WTC11 (cell line): ENCODE results near the gene HYAL1. TPM values are rescaled to one million over a fixed set of nuclear protein-coding genes. Genes with fewer than 3 reads are reported as not detected.

ENCODE experiments used
- ATAC-seq: fragments of 200-7000 bp; cut with Tn5 transposase; 2 replicates; pipeline ENCODE4 v1.10.0; 2021; ENCODE audit warnings: mild to moderate bottlenecking, moderate library complexity
- CTCF ChIA-PET: fragments of 300-600 bp; sonication (Branson Sonifier 250); formaldehyde crosslinking; loops from one replicate; lab custom pipeline; 2021; ENCODE audit warnings: antibody characterized with exemption; lab: Charles Lee
- POLR2A ChIA-PET: fragments of 350-600 bp; sonication (Branson Sonifier 250); formaldehyde crosslinking; loops from one replicate; lab custom pipeline; 2021; ENCODE audit warnings: antibody characterized with exemption; lab: Charles Lee
- DNase-seq: peaks from one replicate; pipeline ENCODE4 v3.0.0; 2021; ENCODE audit warnings: low spot score
- H3K27ac Mint-ChIP-seq: 2 replicates; pipeline ENCODE4 v1.8.0; 2021; ENCODE audit warnings: mixed read lengths
- H3K27me3 Mint-ChIP-seq: 2 replicates; pipeline ENCODE4 v1.8.0; 2021; ENCODE audit warnings: low read depth, mild to moderate bottlenecking, moderate library complexity, mixed read lengths
- H3K36me3 Mint-ChIP-seq: 2 replicates; pipeline ENCODE4 v1.8.0; 2021; ENCODE audit warnings: mixed read lengths
- H3K4me1 Mint-ChIP-seq: 2 replicates; pipeline ENCODE4 v1.8.0; 2022; ENCODE audit warnings: mixed read lengths
- H3K4me3 Mint-ChIP-seq: 2 replicates; pipeline ENCODE4 v1.8.0; 2021; ENCODE audit warnings: mild to moderate bottlenecking, moderate library complexity, mixed read lengths
- H3K9me3 Mint-ChIP-seq: 2 replicates; pipeline ENCODE4 v1.8.0; 2021; ENCODE audit warnings: mixed read lengths
- ATF6 ChIP-seq: sonication (generic); formaldehyde crosslinking; IDR thresholded peaks from 2 replicates; pipeline ENCODE4 v1.8.1; 2023; ENCODE audit warnings: mild to moderate bottlenecking, missing genetic modification reagents
- CREM ChIP-seq: sonication (generic); formaldehyde crosslinking; IDR thresholded peaks from 2 replicates; pipeline ENCODE4 v1.8.1; 2022; ENCODE audit warnings: mild to moderate bottlenecking, missing genetic modification reagents, moderate library complexity
- CTCF ChIP-seq: fragments of 200-600 bp; IDR thresholded peaks from 2 replicates; pipeline ENCODE4 v1.8.0; 2022; ENCODE audit warnings: antibody characterized with exemption
- FOXJ3 ChIP-seq: sonication (generic); formaldehyde crosslinking; IDR thresholded peaks from 2 replicates; pipeline ENCODE4 v1.9.0; 2021; ENCODE audit warnings: missing genetic modification reagents, mild to moderate bottlenecking, borderline replicate concordance
- FOXK1 ChIP-seq: sonication (generic); formaldehyde crosslinking; IDR thresholded peaks from 2 replicates; pipeline ENCODE4 v1.8.0; 2022; ENCODE audit warnings: mild to moderate bottlenecking, moderate library complexity, missing genetic modification reagents
- HMGA2 ChIP-seq: fragments of 250-450 bp; sonication (Bioruptor Pico); IDR thresholded peaks from 2 replicates; pipeline ENCODE4 v1.4.0; 2021; ENCODE audit warnings: mild to moderate bottlenecking, moderate library complexity
- HMGXB4 ChIP-seq: sonication (generic); formaldehyde crosslinking; IDR thresholded peaks from 2 replicates; pipeline ENCODE4 v1.8.1; 2023; ENCODE audit warnings: mild to moderate bottlenecking, moderate library complexity, missing genetic modification reagents
- MXD4 ChIP-seq: fragments of 250-450 bp; sonication (Bioruptor Pico); IDR thresholded peaks from 2 replicates; pipeline ENCODE4 v1.8.0; 2021; ENCODE audit warnings: mild to moderate bottlenecking, moderate library complexity, borderline replicate concordance
- OVOL2 ChIP-seq: fragments of 250-450 bp; sonication (Bioruptor Pico); IDR thresholded peaks from 2 replicates; pipeline ENCODE4 v1.9.0; 2021; ENCODE audit warnings: mild to moderate bottlenecking, borderline replicate concordance
- RELA ChIP-seq: sonication (generic); formaldehyde crosslinking; IDR thresholded peaks from 2 replicates; pipeline ENCODE4 v1.8.1; 2022; ENCODE audit warnings: missing genetic modification reagents, mild to moderate bottlenecking, borderline replicate concordance
- RORB ChIP-seq: fragments of 250-450 bp; sonication (Bioruptor Pico); IDR thresholded peaks from 2 replicates; pipeline ENCODE4 v1.9.0; 2021; ENCODE audit warnings: mild to moderate bottlenecking
- SOX15 ChIP-seq: fragments of 250-450 bp; sonication (Bioruptor Pico); IDR thresholded peaks from 2 replicates; pipeline ENCODE4 v1.9.0; 2021; ENCODE audit warnings: mild to moderate bottlenecking
- SP1 ChIP-seq: sonication (generic); formaldehyde crosslinking; conservative IDR thresholded peaks from 2 replicates; pipeline ENCODE4 v1.8.1; 2022; ENCODE audit warnings: missing genetic modification reagents
- TP53 ChIP-seq: sonication (generic); formaldehyde crosslinking; IDR thresholded peaks from 2 replicates; pipeline ENCODE4 v1.8.1; 2023; ENCODE audit warnings: mild to moderate bottlenecking, missing genetic modification reagents
- total RNA-seq: library from RNA; stranded (reverse); gene quantifications from 3 replicates; pipeline ENCODE4 v1.2.3, GENCODE V29; 2021
- TF ChIP-seq, protein P1 (sequence below): sonication (generic); formaldehyde crosslinking; conservative IDR thresholded peaks from 2 replicates; pipeline ENCODE4 v1.8.1; 2023; ENCODE audit warnings: mild to moderate bottlenecking, low read depth, missing genetic modification reagents, moderate library complexity
- TF ChIP-seq, protein P2 (sequence below): sonication (generic); formaldehyde crosslinking; IDR thresholded peaks from 2 replicates; pipeline ENCODE4 v1.8.1; 2023; ENCODE audit warnings: mild to moderate bottlenecking, missing genetic modification reagents
- TF ChIP-seq, protein P3 (sequence below): sonication (generic); formaldehyde crosslinking; IDR thresholded peaks from 2 replicates; pipeline ENCODE4 v1.8.0; 2023; ENCODE audit warnings: missing genetic modification reagents, mild to moderate bottlenecking, borderline replicate concordance
- TF ChIP-seq, protein P4 (sequence below): sonication (generic); formaldehyde crosslinking; IDR thresholded peaks from 2 replicates; pipeline ENCODE4 v1.8.0; 2023; ENCODE audit warnings: missing genetic modification reagents
- TF ChIP-seq, protein P5 (sequence below): sonication (generic); formaldehyde crosslinking; IDR thresholded peaks from 2 replicates; pipeline ENCODE4 v1.8.1; 2022; ENCODE audit warnings: missing genetic modification reagents, borderline replicate concordance

The HYAL1 gene
- total RNA-seq, 1 experiment from 2014 or later = 3.4 TPM

GRCh38 chr3:50327129-50327528 is 23.8 kb upstream of the HYAL1 start:
- H3K27me3 Mint-ChIP-seq = no peaks in the 10 kb centered on the region
- ChIA-PET CTCF (interaction anchor here (1.3 to 1.7 kb wide), 5 partner anchors 10 to 223 kb away, joined by 3 to 23 read pairs (median 10); partner anchors contain the start of gene HYAL1), POLR2A (interaction anchor here (1.1 to 1.7 kb wide), 3 partner anchors 10 to 52 kb away, joined by 3 to 21 read pairs (median 3); partner anchors contain the start of gene HYAL1)
- peaks cover 30% of the 10 kb centered on the region for H3K4me1 Mint-ChIP-seq
- no peak for ATAC-seq
- H3K36me3 Mint-ChIP-seq = peaks cover 26% of the 10 kb centered on the region
- H3K9me3 Mint-ChIP-seq = no peaks in the 10 kb centered on the region
- no peak overlapping the region for H3K27ac Mint-ChIP-seq
- peak overlapping the region; percentile 84 for H3K4me3 Mint-ChIP-seq
- no peak for TF ChIP-seq CREM (CRISPR knock-in tag)
- no peak for TF ChIP-seq OVOL2 (CRISPR knock-in tag)
- TF ChIP-seq FOXK1 (CRISPR knock-in tag) = no peak
- no peak for TF ChIP-seq ATF6
- TF ChIP-seq HMGA2 (CRISPR knock-in tag) = no peak
- TF ChIP-seq SOX15 (CRISPR knock-in tag) = no peak
- TF ChIP-seq, protein P1, sequence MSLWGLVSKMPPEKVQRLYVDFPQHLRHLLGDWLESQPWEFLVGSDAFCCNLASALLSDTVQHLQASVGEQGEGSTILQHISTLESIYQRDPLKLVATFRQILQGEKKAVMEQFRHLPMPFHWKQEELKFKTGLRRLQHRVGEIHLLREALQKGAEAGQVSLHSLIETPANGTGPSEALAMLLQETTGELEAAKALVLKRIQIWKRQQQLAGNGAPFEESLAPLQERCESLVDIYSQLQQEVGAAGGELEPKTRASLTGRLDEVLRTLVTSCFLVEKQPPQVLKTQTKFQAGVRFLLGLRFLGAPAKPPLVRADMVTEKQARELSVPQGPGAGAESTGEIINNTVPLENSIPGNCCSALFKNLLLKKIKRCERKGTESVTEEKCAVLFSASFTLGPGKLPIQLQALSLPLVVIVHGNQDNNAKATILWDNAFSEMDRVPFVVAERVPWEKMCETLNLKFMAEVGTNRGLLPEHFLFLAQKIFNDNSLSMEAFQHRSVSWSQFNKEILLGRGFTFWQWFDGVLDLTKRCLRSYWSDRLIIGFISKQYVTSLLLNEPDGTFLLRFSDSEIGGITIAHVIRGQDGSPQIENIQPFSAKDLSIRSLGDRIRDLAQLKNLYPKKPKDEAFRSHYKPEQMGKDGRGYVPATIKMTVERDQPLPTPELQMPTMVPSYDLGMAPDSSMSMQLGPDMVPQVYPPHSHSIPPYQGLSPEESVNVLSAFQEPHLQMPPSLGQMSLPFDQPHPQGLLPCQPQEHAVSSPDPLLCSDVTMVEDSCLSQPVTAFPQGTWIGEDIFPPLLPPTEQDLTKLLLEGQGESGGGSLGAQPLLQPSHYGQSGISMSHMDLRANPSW = no peak
- TF ChIP-seq RORB = no peak
- no peak for TF ChIP-seq MXD4 (CRISPR knock-in tag)
- no peak for TF ChIP-seq FOXJ3 (CRISPR knock-in tag)
- no peak for TF ChIP-seq CTCF
- DNase-seq = no peak

DNA sequence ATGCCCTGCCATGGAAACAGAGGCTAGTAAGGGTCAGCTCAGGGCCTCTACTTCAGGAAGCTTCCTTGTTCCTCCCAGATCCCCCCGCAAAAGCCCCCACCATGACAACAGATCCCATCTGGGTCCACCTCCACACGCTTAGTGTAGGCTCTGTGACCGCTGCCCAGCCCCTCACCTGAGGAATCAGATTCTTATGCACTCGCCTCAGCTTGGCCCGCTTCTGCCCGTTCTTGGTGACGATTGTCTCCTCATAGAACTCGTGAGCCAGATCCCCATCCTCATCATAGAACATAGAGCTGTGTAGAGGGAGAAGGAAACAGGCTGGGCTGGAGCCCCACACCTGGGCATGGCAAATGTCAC is 22.8 kb upstream of the HYAL1 start:
- peak overlapping the region; percentile 29; the same call in 1 of the 2 replicates for H3K4me3 Mint-ChIP-seq
- ChIA-PET POLR2A (interaction anchor here (0.8 kb wide), 1 partner anchor 11 kb away, joined by 3 read pairs; no protein-coding TSS in a partner anchor), CTCF (no interaction called here)
- H3K36me3 Mint-ChIP-seq = peaks cover 18% of the 10 kb centered on the region
- H3K27ac Mint-ChIP-seq = no peak overlapping the region
- H3K9me3 Mint-ChIP-seq = no peaks in the 10 kb centered on the region
- ATAC-seq (no peak), DNase-seq (no peak)
- H3K27me3 Mint-ChIP-seq = no peaks in the 10 kb centered on the region
- H3K4me1 Mint-ChIP-seq = peaks cover 30% of the 10 kb centered on the region
- TF ChIP-seq HMGXB4 (CRISPR knock-in tag) (no peak), TP53 (CRISPR knock-in tag) (no peak), MXD4 (CRISPR knock-in tag) (no peak), RELA (CRISPR knock-in tag) (no peak), SP1 (CRISPR knock-in tag) (no peak)
- TF ChIP-seq, protein P2, sequence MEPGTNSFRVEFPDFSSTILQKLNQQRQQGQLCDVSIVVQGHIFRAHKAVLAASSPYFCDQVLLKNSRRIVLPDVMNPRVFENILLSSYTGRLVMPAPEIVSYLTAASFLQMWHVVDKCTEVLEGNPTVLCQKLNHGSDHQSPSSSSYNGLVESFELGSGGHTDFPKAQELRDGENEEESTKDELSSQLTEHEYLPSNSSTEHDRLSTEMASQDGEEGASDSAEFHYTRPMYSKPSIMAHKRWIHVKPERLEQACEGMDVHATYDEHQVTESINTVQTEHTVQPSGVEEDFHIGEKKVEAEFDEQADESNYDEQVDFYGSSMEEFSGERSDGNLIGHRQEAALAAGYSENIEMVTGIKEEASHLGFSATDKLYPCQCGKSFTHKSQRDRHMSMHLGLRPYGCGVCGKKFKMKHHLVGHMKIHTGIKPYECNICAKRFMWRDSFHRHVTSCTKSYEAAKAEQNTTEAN (CRISPR knock-in tag) = no peak
- TF ChIP-seq, protein P3, sequence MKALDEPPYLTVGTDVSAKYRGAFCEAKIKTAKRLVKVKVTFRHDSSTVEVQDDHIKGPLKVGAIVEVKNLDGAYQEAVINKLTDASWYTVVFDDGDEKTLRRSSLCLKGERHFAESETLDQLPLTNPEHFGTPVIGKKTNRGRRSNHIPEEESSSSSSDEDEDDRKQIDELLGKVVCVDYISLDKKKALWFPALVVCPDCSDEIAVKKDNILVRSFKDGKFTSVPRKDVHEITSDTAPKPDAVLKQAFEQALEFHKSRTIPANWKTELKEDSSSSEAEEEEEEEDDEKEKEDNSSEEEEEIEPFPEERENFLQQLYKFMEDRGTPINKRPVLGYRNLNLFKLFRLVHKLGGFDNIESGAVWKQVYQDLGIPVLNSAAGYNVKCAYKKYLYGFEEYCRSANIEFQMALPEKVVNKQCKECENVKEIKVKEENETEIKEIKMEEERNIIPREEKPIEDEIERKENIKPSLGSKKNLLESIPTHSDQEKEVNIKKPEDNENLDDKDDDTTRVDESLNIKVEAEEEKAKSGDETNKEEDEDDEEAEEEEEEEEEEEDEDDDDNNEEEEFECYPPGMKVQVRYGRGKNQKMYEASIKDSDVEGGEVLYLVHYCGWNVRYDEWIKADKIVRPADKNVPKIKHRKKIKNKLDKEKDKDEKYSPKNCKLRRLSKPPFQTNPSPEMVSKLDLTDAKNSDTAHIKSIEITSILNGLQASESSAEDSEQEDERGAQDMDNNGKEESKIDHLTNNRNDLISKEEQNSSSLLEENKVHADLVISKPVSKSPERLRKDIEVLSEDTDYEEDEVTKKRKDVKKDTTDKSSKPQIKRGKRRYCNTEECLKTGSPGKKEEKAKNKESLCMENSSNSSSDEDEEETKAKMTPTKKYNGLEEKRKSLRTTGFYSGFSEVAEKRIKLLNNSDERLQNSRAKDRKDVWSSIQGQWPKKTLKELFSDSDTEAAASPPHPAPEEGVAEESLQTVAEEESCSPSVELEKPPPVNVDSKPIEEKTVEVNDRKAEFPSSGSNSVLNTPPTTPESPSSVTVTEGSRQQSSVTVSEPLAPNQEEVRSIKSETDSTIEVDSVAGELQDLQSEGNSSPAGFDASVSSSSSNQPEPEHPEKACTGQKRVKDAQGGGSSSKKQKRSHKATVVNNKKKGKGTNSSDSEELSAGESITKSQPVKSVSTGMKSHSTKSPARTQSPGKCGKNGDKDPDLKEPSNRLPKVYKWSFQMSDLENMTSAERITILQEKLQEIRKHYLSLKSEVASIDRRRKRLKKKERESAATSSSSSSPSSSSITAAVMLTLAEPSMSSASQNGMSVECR (CRISPR knock-in tag) = no peak
- TF ChIP-seq, protein P4, sequence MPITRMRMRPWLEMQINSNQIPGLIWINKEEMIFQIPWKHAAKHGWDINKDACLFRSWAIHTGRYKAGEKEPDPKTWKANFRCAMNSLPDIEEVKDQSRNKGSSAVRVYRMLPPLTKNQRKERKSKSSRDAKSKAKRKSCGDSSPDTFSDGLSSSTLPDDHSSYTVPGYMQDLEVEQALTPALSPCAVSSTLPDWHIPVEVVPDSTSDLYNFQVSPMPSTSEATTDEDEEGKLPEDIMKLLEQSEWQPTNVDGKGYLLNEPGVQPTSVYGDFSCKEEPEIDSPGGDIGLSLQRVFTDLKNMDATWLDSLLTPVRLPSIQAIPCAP (CRISPR knock-in tag) = no peak
- TF ChIP-seq, protein P5, sequence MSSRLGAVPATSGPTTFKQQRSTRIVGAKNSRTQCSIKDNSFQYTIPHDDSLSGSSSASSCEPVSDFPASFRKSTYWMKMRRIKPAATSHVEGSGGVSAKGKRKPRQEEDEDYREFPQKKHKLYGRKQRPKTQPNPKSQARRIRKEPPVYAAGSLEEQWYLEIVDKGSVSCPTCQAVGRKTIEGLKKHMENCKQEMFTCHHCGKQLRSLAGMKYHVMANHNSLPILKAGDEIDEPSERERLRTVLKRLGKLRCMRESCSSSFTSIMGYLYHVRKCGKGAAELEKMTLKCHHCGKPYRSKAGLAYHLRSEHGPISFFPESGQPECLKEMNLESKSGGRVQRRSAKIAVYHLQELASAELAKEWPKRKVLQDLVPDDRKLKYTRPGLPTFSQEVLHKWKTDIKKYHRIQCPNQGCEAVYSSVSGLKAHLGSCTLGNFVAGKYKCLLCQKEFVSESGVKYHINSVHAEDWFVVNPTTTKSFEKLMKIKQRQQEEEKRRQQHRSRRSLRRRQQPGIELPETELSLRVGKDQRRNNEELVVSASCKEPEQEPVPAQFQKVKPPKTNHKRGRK (CRISPR knock-in tag) = no peak
